ENCODE data around the gene FIGNL2.

The FIGNL2 gene

GRCh38 chr12:51879102-51879501 lies 30.6 kb upstream of the FIGNL2 start:
- no peak for DNase-seq (ENCODE audit: low read depth in 1 of 2, low spot score in 1 of 2)

- DNase-seq (ENCODE audit: low read depth in 1 of 2, low spot score in 1 of 2), result no peak
Measured at GRCh38 chr12:51874486-51874885, 26.0 kb upstream of the FIGNL2 start.

GRCh38 chr12:51874000-51874399 lies 25.5 kb upstream of the FIGNL2 start:
- no peak for DNase-seq (ENCODE audit: low read depth in 1 of 2, low spot score in 1 of 2)

GRCh38 chr12:51873251-51873994 lies 24.9 kb upstream of the FIGNL2 start:
- DNase-seq (ENCODE audit: low read depth in 1 of 2, low spot score in 1 of 2), result no peak

- DNase-seq (ENCODE audit: low read depth in 1 of 2, low spot score in 1 of 2), result no peak
Measured at GRCh38 chr12:51872689-51872981, 24.1 kb upstream of the FIGNL2 start.

GRCh38 chr12:51871918-51872688 lies 23.6 kb upstream of the FIGNL2 start:
- no peak for DNase-seq (ENCODE audit: low read depth in 1 of 2, low spot score in 1 of 2)

- DNase-seq (ENCODE audit: low read depth in 1 of 2, low spot score in 1 of 2), result no peak
Measured at GRCh38 chr12:51871126-51871525, 22.6 kb upstream of the FIGNL2 start.

GRCh38 chr12:51870504-51870903 lies 22.0 kb upstream of the FIGNL2 start:
- no peak for DNase-seq (ENCODE audit: low read depth in 1 of 2, low spot score in 1 of 2)

GRCh38 chr12:51869931-51870330 lies 21.4 kb upstream of the FIGNL2 start:
- DNase-seq (ENCODE audit: low read depth in 1 of 2, low spot score in 1 of 2), result no peak

- DNase-seq (ENCODE audit: low read depth in 1 of 2, low spot score in 1 of 2), result no peak
Measured at GRCh38 chr12:51869496-51869865, 21.0 kb upstream of the FIGNL2 start.

- no peak for DNase-seq (ENCODE audit: low read depth in 1 of 2, low spot score in 1 of 2)
Measured at GRCh38 chr12:51868821-51869495, 20.4 kb upstream of the FIGNL2 start.

- no peak for DNase-seq (ENCODE audit: low read depth in 1 of 2, low spot score in 1 of 2)
Measured at GRCh38 chr12:51867796-51868428, 19.4 kb upstream of the FIGNL2 start.

- DNase-seq (ENCODE audit: low read depth in 1 of 2, low spot score in 1 of 2), result no peak
Measured at GRCh38 chr12:51867371-51867770, 18.9 kb upstream of the FIGNL2 start.

- DNase-seq (ENCODE audit: low read depth in 1 of 2, low spot score in 1 of 2), result no peak
Measured at GRCh38 chr12:51866762-51867161, 18.2 kb upstream of the FIGNL2 start.

- no peak for DNase-seq (ENCODE audit: low read depth in 1 of 2, low spot score in 1 of 2)
Measured at GRCh38 chr12:51866324-51866723, 17.8 kb upstream of the FIGNL2 start.

- no peak for DNase-seq (ENCODE audit: low read depth in 1 of 2, low spot score in 1 of 2)
Measured at GRCh38 chr12:51865757-51866270, 17.3 kb upstream of the FIGNL2 start.

GRCh38 chr12:51864833-51865670 lies 16.5 kb upstream of the FIGNL2 start:
- no peak for DNase-seq (ENCODE audit: low read depth in 1 of 2, low spot score in 1 of 2)

GRCh38 chr12:51863933-51864832 lies 15.7 kb upstream of the FIGNL2 start:
- no peak for DNase-seq (ENCODE audit: low read depth in 1 of 2, low spot score in 1 of 2)

- DNase-seq (ENCODE audit: low read depth in 1 of 2, low spot score in 1 of 2), result no peak
Measured at GRCh38 chr12:51863363-51863932, 14.9 kb upstream of the FIGNL2 start.
